HG03108 (cell line): ENCODE data around the gene SMC1A.
A peak's percentile ranks its signal among the peaks of the same experiment; 100 is the strongest.
"Not testable (repeated sequence)": the region's sequence is repeated elsewhere in the genome, so short reads cannot be mapped to it uniquely, and the experiment has no call there.

Experiments used
- ATAC-seq: cut with Tn5 transposase; IDR thresholded peaks from one replicate; pipeline ENCODE4 v1.9.1; 2021; ENCODE audit warnings: moderate library complexity; ENCODE audit not compliant: unreplicated experiment

The SMC1A gene

DNA sequence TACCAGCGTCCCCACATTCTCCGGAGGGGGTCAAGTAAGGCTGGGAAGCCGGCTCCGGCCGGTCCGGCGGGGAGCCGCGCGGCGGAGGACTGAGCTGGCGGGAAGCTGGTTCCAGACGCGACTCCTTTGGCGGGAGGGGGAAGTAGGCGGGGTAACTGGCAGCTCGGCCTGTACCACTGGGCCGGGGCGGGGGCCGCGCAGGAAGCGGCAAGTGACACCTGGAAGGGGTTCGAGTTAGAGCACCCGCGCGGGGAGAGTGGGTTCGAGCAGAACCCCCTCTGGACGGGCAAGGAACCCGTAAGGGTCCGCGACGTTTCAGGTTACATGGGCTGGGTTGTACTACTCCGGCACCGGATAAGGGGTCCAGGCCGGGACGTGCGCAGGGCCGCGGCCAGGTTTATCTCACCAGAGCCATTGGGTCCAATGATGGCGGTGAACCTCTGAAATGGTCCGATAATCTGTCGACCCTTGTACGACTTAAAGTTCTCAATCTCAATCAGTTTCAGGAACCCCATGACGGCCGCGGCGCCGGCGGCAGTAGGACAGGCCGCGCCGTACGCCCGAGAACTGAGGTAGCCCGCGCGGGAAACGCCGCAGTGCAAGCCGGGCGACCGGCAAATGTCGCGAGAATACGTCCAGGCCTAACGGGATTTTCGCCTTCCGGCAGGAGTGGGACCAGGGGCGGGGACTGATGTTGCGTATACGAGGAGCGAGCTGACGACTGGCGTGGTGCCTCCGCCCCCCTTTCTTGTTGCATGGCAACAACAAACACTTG is at the start of gene SMC1A:
Gene SMC1A, minus strand, starts transcription at position 569 of the 775 bp plus-strand sequence. Its CDS starts 54 bp downstream, at position 515.
- peak; percentile 95 for ATAC-seq

DNA sequence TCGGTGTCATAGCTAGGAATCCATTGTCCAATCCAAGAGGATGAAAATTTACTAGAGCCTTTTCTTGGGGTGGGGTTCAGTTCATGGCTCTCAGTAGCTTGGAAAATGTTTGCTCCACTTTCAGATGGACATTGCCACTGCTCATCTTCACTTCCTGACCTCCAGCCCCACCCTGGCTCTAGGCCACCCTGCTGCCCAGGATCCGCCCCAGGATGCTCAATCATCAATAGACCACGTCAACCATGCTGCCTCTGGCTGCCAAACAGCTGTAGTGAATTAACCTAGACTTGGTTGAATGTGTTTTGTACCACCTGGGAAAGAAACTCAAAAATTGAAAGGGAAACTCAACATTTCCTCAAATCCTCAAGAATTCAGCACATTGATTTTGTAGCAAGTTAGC is 48.9 kb upstream of the SMC1A start:
- no peak for ATAC-seq

DNA sequence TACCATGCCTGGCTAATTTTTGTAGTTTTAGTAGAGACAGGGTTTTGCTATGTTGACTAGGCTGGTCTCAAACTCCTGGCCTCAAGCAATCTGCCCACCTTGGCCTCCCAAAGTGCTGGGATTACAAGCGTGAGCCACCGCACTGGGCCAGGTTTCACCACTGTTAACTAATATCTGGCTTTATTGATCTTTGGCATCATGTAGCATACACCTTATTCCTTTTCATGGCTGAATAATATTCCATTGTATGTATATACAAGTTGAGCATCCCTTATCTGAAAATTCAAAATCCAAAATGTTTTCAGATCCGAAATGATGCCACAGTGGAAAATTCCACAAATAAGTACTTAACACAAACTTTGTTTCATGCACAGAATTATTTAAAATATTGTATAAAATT is 46.2 kb upstream of the SMC1A start:
- ATAC-seq: not testable (repeated sequence)

DNA sequence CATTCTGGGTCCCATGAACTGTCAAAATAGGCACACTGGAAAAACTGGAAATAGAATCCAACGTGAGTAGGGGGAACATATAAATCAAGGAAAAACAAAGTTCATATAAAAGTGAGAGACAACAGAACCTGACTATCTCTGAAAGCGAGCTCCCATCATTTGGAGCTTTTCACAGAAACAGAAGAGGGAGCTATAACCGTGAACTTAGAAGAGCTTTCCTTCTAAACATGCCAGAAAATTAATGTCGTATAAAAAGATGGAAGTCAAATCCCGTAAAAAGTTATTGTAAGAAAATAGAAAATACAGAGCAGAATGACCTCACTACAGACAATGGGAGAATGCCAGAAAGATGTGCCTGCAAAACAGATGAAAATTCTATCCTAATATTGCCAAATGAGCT is 35.6 kb upstream of the SMC1A start:
- no peak for ATAC-seq

DNA sequence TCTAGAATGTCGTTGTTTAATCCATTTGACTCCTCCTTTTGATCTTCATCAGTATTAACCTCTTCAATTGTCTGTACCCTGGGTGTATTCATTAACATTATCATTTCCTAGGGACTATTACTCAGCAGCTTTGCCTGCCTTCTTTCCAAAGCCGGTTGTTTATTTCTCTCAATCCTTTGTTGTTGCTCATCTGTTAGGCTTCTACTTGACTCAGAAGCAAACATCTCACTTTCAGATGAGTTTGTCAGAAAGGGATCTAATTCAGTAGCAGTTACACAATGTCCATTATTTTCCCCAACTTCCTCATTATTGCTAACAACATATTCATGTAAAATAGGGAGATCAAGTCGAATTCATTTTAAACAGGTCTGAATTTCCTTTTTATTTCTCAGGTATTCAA is 33.8 kb upstream of the SMC1A start:
- ATAC-seq: no peak

DNA sequence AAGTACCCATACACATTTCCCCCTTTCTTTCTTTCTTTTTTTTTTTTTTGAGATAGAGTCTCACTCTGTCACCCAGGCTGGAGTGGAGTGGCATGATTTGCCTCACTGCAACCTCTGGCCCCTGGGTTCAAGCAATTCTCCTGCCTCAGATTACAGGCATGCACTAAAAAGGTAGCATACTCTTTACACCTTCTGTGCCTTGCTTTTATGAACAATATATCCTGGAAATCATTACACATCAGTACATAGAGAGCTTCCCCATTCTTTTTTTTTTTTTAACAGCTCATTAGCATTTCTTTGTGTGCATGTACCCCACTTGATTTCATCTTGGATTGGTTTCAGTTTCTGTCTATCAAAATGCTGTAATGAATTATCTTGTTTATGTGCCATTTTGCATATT is 30.4 kb upstream of the SMC1A start:
- no peak for ATAC-seq

DNA sequence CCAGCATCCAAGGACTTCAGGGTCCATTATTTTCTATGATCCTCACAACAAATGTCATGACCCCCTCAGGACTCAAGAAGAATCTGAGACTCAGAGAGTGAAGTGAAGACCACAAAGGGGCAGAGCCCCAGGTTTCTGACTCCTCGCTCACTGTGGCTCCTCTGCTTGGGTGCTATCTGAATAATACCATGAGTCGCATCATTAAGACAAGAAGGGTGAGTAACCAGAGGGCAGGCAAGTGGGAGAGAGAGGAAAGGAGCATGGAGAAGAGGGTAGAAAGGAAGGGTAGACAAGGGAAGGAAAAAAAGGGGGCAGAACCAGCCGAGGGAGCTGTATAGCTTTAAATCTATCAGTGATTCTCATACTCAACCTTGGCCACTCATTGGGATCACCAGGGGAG is 27.2 kb upstream of the SMC1A start:
- ATAC-seq: no peak

DNA sequence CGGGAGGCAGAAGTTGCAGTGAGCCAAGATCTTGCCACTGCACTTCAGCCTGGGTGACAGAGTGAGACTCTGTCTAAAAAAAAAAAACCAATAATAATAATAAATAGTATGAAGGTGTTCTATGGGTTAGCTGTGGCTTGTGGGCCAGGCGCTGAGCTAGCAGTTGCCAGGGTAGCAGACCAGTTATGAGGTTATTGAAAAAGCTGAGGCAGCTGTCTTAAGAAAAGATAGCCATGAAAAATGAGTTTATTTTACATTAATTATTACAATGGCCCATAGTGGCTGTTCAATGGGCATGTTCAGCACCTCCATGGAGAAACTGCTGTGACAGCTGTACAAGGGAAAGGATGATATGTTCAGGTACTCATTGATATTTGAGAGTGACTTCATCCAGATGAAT is 25.0 kb upstream of the SMC1A start:
- no peak for ATAC-seq

DNA sequence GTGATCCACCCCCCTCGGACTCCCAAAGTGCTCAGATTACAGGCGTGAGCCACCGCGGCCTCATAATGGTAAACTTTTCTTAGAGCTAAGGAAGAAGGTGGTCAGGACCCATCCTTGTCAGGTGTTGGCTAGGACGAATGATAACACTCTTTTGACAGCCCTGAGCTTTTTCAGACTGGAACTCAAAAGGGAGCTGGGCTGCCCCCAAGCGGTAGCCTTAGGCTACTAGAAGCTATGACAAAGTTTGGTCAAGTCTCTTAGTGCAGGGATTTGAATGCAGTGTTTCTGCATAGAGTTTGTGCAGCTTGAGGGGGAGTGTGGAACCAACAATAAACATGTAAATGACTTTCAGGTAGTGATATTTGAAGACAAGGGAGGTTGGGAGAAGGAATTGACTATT is 23.5 kb upstream of the SMC1A start:
- ATAC-seq: no peak

DNA sequence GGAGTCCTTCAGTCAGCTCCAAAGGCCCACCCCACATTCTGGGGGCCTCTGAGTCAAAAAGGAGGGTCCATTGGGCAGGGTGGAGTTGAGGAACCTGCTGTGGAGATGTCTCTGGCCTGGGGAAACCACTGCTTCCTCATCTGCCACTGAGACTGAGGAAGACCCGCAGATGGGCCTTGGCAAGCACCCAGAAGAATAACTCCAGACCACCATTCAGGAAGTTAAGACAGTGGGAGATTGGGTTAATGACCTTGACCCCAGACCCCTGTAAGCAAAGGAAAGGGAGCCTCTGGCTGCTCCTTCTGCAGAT is 19.8 kb upstream of the SMC1A start:
- no peak for ATAC-seq

DNA sequence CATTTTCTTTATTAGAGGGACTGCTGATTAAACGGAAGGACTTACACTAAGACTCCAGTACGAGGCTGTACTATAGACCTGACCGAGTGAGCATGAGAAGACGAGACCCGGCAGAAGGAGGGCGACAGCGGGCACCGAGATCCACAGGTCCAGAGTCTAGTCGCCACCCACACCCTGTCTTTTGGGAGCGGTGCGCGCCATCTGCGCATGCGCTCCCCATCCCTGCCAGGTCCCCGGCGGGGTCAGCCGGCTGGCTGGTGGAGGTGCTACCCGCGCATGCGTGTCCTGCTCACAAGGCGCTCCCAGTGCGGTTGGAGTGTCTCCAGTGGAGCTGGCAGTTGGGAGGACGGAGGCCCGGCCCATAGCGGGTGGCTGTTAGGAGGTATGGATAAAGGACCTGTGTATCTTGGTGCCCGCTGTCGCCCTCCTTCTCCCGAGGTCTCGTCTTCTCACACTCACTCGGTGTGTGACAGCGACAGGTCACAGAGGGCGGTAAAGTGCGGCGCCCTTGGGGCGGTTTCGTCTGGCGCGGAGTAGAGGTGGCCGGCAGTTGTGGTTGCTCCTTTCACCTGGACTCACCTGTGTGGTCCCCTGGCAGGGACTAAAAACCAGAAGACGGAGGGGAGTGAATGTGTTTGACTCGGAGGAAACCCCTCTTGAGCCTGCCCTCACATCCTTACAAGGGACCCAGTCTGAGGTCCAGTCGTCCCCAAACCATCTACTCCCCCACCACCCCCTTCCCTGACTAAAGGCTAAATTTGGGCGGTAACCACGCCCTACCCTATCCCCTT is 19.3 kb upstream of the SMC1A start:
- peak; percentile 65 for ATAC-seq

DNA sequence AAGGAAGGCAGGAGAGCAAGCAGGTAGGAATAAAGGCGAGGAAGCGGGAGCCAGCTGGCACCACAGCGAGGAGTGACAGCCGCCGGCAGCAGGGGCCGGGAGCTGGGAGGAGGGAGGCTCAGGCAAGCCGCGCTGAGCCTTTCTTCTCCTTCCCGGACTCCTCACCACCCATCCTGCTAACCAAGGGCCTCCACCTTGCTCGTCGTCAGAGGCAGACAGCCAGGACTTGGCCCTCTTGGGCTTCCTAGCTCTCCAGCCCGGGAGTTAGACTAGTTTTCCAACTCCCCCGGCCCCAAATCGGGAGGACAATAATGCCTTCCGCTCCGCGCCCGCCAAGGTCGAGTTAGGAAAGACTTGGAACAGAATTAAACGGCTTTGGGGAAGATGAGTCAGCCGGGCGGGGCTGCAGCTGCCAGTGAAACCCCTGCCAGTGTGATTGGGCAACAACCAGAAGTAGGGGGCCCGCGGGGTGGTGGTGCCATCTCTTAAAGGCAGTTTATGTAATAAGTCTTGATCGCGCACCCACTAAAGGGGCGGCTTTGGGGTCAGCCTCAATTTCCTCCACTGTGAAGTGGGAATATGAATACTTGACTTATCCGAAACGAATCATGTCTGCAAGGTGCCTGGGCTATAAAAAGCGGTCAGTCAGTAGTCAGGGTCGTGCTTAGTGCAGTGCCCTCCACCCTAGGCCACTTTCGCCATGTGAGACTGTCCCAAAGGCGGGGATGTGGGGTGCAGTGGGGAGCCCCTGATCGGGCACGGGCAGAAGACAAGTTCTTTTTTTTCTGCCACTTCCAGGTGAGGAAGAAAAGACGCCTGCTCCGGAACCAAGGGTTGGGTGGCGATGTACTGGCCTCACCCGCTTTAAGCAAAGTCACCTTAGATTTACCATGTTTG is 18.4 kb upstream of the SMC1A start:
- ATAC-seq: no peak

DNA sequence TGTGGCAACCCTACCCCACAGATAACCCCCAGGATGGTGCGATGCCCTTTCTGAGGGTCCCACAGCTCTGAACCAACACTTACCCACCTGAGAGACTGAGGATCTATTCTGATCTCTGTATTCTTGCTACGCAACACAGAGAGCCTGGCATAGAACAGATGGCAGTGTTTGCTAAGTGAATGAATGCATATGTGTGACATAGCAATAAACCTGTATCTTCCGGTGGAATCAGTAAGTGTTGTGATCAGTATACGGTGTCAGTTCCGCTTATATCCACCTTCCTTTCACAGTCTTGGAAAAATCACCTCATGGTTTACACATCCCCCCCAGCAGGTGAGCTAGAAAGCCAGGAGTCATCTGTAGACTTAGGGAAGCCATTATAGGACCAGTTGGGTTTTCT is 17.6 kb upstream of the SMC1A start:
- no peak for ATAC-seq

DNA sequence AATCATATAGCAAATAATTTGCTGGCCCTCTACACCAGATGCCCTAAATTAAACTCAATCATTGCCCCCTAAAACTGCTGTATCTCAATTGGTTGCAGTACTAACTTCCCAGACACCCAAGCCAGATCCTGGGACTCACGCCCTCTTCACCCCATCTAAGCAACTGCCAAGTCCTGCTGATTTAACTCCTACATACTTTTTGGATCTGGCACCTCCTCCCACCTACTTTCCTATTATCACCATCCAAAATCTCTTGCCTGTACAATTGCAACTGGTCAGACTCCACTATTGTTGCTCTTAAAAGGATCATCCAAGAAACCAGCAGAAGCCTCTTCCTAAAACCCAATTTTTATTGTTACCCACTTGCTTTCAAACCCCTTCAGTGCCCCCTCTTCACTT is 16.4 kb upstream of the SMC1A start:
- no peak for ATAC-seq

DNA sequence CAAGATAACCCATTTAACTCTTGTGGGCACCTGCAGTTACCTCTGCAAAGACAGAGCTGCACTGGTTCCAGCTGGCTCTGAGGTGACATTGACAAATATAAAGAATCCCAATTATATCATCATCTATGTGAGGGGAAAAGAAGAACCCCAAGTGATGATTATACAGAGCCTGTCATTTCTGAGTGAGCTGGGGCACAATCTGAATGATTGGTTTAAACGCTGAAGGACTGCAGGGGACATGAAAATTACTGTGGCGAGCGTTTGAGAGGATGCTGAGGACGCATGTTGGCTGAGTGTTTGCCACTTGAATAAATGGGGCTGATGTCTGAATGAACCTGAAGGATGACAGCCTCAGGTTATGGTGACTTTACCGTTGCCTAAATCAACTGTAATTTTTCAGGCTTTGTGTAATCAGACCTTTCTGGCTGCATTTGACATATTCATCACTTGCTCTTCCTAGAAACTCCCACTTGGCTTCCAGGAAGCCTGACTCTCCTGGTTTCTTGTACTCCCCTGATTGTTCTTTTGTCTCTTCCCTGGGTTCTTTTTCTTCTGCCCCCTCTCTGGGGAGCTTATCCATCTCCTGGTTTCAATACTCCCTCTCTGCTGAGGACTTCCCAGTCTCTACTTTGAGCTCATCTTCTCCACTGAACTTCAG is 15.8 kb upstream of the SMC1A start:
- ATAC-seq: no peak

DNA sequence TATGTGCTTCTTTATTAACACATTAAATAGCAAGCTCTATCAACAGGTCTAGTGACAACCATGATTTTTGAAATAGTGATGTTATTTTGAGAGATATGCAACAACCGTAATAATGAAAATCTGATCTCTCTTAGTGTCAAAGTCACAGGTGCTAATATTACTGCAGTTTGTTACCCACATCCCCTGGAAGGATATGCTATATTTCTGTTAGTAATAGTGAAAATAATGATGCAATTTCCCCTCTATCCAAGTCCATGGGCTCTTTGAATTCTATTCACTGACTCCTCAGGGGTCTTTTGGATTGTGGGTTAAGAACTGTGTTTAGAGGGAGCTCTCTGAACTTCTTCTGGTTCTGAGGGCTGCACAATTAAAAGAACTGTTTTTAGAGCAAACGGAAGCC is 14.8 kb upstream of the SMC1A start:
- no peak for ATAC-seq

DNA sequence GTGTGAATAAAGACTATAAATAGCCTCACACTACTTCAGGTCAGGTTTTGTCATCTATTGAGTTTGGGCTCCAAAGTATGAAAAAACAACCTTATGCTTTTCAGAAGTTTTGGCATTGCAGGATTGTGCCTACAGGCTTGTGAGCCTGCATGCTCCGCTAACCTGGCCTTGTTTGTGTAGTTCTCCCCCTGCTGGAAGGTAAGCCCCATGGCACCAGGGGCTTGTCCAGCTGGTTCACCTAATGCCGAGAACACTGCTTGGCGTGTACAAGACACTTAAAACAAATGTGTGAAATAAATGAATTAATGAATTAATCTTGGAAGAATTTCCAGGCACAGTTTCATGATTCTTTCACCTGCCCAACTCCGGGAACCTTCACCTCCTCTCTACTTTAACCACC is 13.5 kb upstream of the SMC1A start:
- peak; percentile 57 for ATAC-seq

DNA sequence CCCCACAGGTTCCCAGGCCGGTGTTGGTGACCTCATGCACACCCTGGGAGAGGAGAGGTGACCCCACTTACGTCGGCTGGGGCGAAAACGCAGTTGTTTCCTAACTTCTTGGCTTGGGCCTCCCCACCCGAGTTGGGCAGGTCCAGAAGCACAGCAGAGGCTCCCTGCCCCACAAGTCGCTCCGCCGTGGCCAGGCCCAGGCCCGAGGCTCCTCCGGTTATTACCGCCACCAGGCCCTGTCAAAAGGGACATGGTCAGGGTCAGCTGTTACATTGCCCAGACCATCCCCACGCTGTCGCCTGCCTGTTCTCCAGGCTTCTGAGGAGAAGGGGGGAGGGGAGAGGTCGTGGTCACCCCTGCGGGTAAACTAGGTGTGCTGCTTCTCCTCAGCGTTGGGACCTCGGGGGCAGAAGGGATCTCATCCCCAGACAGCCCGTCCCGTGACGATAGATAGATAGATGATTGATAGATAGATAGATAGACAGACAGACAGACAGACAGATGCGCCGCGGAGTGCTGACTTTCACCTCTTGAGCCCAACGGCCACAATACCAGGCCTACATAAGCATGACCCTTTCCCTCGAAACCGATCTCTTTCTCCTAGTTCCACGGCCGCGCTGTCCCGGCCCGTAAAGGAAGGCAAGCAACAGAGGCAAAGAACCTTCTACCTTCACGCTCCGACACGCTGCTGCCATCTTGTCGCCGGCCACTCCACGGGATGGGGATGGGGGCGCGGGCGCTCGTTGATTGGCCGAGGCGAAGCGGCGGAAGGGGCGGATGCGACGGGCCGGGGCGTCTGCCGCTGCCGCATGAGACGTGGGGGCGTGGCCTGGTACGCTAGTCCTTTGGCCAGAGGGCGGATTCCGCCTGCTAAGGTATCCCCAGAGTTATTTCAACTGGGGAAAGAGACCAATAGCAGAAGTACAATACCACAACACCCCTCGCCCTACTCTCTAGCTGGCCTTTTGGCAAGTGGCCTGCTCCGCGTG is 11.5 kb upstream of the SMC1A start, which contains the start of gene HSD17B10:
Gene HSD17B10, minus strand, starts transcription at position 720 of the 989 bp plus-strand sequence. Its CDS starts 25 bp downstream, at position 695.
- ATAC-seq: peak; percentile 95

DNA sequence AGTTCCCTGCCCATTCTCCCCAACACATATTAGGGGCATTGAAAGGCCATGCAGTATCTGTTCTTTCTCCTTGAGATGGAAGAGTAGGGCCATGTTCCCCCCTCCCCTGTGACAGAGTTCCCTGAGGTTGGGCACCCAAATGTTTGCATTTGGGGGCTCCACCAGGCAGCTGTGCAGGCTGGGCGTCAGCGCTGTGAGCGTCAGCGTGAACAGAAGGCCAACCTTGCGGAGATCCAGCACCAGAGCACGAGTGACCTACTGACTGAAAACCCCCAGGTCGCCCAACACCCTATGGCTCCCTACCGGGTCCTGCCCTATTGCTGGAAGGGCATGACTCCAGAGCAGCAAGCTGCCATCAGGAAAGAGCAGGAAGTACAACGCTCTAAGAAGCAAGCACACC is 7.8 kb upstream of the SMC1A start:
- ATAC-seq: no peak

DNA sequence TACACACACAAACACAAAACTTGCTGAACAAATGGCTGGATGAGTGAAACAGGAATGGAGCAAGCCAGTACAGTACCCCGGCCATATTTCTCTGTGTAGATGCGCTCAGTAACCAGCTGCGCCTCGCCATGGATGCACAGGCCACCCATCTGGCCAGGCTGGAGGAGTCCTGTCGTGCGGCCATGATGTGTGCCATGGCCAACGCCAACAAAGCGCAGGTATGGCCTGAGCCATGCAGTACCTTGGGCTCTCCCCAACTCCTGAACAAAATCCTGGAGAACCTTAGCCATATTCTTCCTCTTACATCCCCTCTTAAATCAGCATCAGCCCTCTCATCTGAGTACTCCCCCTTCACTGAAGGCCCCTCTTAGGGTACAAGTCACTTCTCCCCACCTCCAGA is 7.3 kb upstream of the SMC1A start:
- ATAC-seq: no peak
